HG02588 (cell line): ENCODE results near the gene KCNJ6.
"Not testable (repeated sequence)": the region's sequence is repeated elsewhere in the genome, so short reads cannot be mapped to it uniquely, and the experiment has no call there.

Experiments used
- ATAC-seq: cut with Tn5 transposase; IDR thresholded peaks from one replicate; pipeline ENCODE4 v1.9.1; 2021; ENCODE audit warnings: mild to moderate bottlenecking, moderate library complexity; ENCODE audit not compliant: unreplicated experiment

KCNJ6 gene

DNA sequence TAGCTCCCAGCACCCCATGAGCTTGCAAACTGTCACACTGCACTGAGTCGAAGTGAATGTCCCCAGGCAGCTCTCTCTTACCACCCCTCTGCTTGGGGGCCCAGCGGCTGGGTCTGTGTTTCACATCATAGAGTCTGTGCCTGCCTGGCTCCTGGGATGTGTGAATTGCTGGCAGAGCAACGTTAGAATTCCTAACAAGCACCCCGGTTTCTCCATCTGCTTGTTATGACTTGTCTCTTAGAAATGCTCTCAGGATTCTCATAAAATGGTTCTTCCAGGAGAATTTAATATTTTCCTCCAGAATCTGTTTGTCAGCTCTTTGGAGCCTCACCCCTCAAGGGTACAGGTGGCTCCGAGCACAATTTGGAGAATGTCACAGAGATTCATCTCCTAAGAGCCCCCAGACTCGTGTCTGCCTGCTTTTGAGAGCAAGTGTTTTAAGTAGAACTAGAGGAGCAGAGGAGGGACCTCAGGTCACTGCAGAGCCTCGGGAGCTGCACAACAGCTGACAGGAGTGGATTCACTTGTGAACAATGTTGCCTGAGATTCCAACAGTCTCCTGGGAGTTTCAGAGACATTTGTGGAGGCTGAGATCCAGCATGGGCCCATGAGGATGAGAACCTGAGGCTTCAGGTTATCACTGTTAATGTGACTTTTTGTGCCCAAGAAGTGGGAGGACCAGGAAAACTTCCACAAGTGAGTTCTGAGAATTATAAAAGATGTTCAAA, 131.5 kb downstream of the KCNJ6 start:
- ATAC-seq: no peak

GRCh38 chr21:37783016-37783415, 133.2 kb downstream of the KCNJ6 start:
- ATAC-seq: no peak

GRCh38 chr21:37780991-37781983, 135.0 kb downstream of the KCNJ6 start:
- no peak for ATAC-seq

- no peak for ATAC-seq
Measured at GRCh38 chr21:37771181-37771580, 145.1 kb downstream of the KCNJ6 start.

GRCh38 chr21:37770461-37770860, 145.8 kb downstream of the KCNJ6 start:
- no peak for ATAC-seq

GRCh38 chr21:37769656-37770055, 146.6 kb downstream of the KCNJ6 start:
- no peak for ATAC-seq

- no peak for ATAC-seq
Measured at GRCh38 chr21:37767984-37768383, 148.3 kb downstream of the KCNJ6 start.

- no peak for ATAC-seq
Measured at GRCh38 chr21:37766129-37766528, 150.1 kb downstream of the KCNJ6 start.

- no peak for ATAC-seq
Measured at GRCh38 chr21:37765221-37765900, 150.9 kb downstream of the KCNJ6 start.

DNA sequence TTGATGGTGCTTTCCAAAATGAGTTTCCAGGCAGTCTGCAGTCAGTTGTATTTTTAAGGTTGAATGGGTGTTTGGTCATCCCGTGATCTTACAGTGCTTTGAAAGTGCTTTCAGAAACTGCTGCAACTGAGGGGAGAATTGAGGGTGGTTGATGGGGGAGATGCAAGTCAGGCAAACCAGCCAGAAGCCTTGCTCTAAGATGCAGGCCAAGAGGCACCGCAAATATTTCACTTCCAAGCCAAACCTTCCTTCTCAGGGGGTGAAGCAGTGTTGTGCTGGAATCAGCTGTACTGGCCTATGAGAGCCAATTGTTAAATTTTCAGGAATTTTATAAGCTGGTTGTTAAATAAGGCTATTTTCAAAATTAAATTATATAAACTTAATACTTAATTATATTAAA, 151.6 kb downstream of the KCNJ6 start:
- ATAC-seq: no peak

GRCh38 chr21:37763298-37763697, 153.0 kb downstream of the KCNJ6 start:
- ATAC-seq: no peak

GRCh38 chr21:37762606-37763005, 153.7 kb downstream of the KCNJ6 start:
- ATAC-seq: no peak

DNA sequence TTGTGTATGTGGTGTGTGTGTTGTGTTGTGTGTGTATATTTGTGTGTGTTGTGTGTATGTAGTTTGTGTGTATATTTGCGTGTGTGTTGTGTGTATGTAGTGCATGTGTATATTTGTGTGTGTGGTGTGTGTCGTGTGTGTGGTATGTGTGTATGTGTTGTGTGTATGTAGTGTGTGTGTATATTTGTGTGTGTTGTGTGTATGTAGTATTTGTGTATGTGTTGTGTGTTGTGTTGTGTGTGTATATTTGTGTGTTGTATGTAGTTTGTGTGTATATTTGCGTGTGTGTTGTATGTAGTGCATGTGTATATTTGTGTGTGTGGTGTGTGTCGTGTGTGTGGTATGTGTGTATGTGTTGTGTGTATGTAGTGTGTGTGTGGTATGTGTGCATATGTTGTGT, 154.9 kb downstream of the KCNJ6 start:
- not testable (repeated sequence) for ATAC-seq

- ATAC-seq: no peak
Measured at GRCh38 chr21:37759777-37760176, 156.5 kb downstream of the KCNJ6 start.

- no peak for ATAC-seq
Measured at GRCh38 chr21:37758982-37759381, 157.3 kb downstream of the KCNJ6 start.

DNA sequence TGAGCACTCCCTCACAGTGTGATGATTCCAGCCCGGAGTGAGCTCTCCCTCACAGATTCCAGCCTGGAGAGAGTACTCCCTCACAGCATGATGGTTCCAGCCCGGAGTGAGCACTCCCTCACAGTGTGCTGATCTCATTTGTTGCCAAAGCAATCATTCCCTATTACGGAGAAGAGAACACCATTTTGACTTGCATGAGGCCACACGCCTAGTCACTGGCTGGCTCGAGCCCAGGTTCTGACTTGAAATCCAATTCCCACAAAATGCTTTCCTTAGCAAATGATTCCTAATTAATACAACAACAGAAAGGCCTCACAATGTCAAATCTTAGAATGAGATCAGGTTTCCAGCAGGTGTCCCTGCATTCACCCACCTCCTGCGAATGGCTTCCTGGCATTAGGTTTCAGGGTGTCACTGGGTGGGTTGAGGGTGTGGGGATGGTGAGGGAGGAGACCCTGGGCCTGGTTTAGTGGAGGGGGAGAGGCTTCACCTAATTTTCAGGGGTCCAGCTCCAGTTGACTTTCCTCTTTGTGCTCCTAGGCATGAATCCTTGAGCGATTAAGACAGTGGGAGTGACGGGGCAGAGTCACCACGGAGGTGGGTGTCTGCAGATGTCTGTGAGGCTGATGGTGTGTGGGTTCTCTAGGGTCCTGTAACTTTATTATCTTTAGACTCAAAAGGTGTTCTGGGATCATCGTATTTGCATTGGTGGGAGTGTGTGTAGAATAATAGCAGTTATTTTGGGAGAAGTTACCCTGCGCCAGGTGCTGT, 158.5 kb downstream of the KCNJ6 start:
- no peak for ATAC-seq

DNA sequence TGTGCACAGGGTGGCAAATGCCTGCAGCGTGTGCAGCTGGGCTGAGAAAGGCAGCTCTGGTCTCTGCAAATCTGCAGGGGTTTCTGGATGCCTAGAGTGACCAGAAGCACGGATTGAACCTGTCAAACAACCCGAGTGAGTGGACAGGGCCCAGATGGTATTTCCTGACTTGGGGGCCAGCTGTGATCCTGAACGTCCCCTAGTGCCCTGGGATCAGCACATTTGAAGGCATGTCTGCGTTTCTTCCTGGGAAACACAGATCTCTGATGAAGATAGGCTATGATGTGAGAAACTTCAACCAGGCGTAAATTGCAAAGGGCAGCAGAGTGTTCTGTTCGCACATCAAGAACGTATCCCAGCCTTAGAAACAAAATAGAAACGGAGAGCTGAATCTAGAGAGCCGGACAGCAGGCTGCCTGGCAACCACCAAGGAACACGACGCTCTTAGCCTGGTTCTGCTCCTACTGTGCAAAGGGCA, 163.1 kb downstream of the KCNJ6 start:
- ATAC-seq: no peak

DNA sequence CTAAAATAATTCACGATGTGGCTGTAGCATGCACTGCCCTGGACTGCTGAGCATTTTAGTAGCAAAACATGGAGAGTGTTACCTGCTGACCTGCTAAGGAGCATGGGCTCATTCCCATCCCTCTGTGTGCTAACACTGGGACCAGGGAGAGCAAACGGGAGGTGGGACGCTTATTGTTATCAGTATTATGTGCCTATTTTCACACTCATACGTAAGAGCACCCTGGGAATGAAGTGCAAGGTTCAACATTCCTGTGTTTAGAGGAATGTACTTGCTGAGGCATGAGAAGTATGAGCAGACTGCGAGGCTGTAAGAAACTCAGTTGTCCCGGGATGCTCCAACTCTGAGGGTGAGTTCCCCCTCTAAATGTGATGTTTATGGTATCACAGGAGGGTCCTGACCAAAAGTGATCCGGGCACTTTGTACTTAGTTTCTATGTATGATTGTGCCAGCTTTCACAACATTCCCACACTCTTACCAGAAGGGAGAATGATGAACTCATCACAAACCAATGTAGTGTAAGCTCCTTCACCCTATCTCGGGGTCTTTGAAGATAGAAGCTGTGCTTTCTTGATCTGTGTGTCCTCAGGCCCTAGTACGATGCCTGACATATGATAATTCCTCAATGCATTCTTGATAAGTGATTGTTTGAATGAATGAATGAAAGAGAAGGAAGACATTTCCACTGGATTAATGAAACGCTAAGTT, 164.8 kb downstream of the KCNJ6 start:
- no peak for ATAC-seq

DNA sequence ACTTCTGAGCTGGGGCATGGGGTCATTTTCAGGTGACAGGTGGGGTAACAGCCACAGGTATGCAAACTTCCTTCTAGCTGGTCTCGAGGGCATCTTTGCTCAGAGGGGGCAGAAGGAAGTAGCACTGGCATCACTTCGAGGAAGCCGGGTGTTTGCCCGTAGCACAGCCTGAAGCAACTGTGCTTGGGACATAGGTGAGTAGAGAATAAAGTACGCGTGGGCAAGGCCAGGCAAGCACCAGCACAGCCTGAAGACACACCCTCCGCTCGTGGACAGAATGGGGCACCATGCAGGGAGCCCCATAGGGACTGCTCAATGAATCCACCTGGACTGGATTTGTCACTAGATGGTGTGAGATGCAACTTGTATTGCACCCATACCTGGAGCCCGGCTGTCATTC, 167.1 kb downstream of the KCNJ6 start:
- ATAC-seq: no peak

DNA sequence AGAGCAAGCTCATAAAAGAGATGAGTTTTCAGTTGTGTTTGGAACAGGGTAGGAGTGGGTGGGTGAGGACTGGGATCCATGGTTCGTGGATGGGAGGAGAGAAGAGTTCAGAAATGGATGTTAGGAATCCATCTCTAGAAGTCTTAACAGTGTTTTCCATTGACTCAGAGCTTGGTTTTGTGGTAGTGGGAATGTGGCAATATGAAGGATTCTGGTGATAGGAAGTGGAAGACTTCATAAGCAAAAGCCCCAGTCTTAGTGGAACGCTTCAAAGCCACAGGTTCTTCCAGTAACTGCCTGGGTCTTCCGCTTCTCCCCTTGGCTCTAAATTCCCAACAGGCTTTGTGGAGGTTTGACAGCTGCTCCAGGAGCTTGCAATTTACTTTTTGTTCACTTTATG, 167.9 kb downstream of the KCNJ6 start:
- no peak for ATAC-seq
